Measurements from ENCODE around the gene KCNN3. TPM values are rescaled to one million over a fixed set of nuclear protein-coding genes. Genes with fewer than 3 reads are reported as not detected.

KCNN3 gene
- total and polyA plus RNA-seq, 2 of the 13 experiments (the other 11 are each of a cell fraction or from before 2014, with no cell fraction given), result not detected

GRCh38 chr1:154784416-154784815, 85.7 kb downstream of the KCNN3 start:
- peak; percentile 40 for ATAC-seq
- H3K4me2 ChIP-seq (ENCODE audit: low read depth, low read length), result no peak overlapping the region
- no peaks in the 10 kb centered on the region for H4K20me1 ChIP-seq (ENCODE audit: insufficient read depth, low read length)
- no peak for DNase-seq (ENCODE audit: low spot score)
- no peak overlapping the region for H2AFZ ChIP-seq (ENCODE audit: low read length)
- TF ChIP-seq ZMYM4 (CRISPR knock-in tag; IDR thresholded peaks at IDR 0.05) (no peak), ZBTB42 (CRISPR knock-in tag; IDR thresholded peaks at IDR 0.05) (no peak), MTA3 (CRISPR knock-in tag; IDR thresholded peaks at IDR 0.05) (no peak), STAG1 (CRISPR knock-in tag; IDR thresholded peaks at IDR 0.05) (no peak), ZZZ3 (CRISPR knock-in tag; IDR thresholded peaks at IDR 0.05; ENCODE audit: borderline replicate concordance) (no peak), RARA (CRISPR knock-in tag; IDR thresholded peaks at IDR 0.05) (no peak)
- H3K27ac ChIP-seq (ENCODE audit: extremely low read length, insufficient read depth, low read length), result no peak overlapping the region
- H3K79me2 ChIP-seq (ENCODE audit: insufficient read depth, low read length), result no peaks in the 10 kb centered on the region
- intact Hi-C loops (cut with micrococcal nuclease; ENCODE audit: unreplicated experiment), result no loop called here
- H3K9ac ChIP-seq (ENCODE audit: insufficient read depth, low read depth, low read length), result no peak overlapping the region
- no TSS peak for BruUV-seq (replicated peaks)
- 57% methylated on average over 4 of the region's 6 CpGs for WGBS (ENCODE audit: low lambda C conversion rate)
- peaks cover 16% of the 10 kb centered on the region for H3K4me1 ChIP-seq (ENCODE audit: insufficient read depth, low read length)
- ChIA-PET CTCF (ENCODE audit: low intra/inter-chr PET ratio, low total read pairs) (no interaction called here), POLR2A (no interaction called here)
- H3K36me3 ChIP-seq (replicated peaks in 1 of 2; ENCODE audit: control insufficient read depth in 1 of 2, insufficient read depth in 2 of 2, low read length in 2 of 2), result no peaks in the 10 kb centered on the region
- FAIRE-seq, result no peak
- H3K9me3 ChIP-seq (ENCODE audit: low read length), result peaks cover under 1% of the 10 kb centered on the region; the same call in 1 of the 2 replicates
- peaks cover 4 to 32% of the 10 kb centered on the region in 2 experiments; a peak in 4 of 5 replicates for H3K27me3 ChIP-seq (ENCODE audit: control insufficient read depth in 1 of 2, insufficient read depth in 2 of 2, low read length in 2 of 2)
- H3K4me3 ChIP-seq (replicated peaks in 1 of 3; ENCODE audit: insufficient read depth in 1 of 3, low read depth in 2 of 3, low read length in 3 of 3), result no peak overlapping the region
- in situ Hi-C loops (cut with HindIII; ENCODE audit: extremely low pct_ligation_motif_present, low pct_unique_long_range_greater_than_20kb), result no loop called here

GRCh38 chr1:154783976-154784375, 86.1 kb downstream of the KCNN3 start:
- H3K9ac ChIP-seq (ENCODE audit: insufficient read depth, low read depth, low read length), result no peak overlapping the region
- peaks cover 16% of the 10 kb centered on the region for H3K4me1 ChIP-seq (ENCODE audit: insufficient read depth, low read length)
- H3K4me3 ChIP-seq (replicated peaks in 1 of 3; ENCODE audit: insufficient read depth in 1 of 3, low read depth in 2 of 3, low read length in 3 of 3), result no peak overlapping the region
- no peak for ATAC-seq
- peaks cover 5% of the 10 kb centered on the region; the same call in 1 of the 2 replicates for H3K9me3 ChIP-seq (ENCODE audit: low read length)
- H3K79me2 ChIP-seq (ENCODE audit: insufficient read depth, low read length), result no peaks in the 10 kb centered on the region
- H2AFZ ChIP-seq (ENCODE audit: low read length), result no peak overlapping the region
- TF ChIP-seq STAG1 (CRISPR knock-in tag; IDR thresholded peaks at IDR 0.05) (no peak), NFE2L1 (CRISPR knock-in tag; IDR thresholded peaks at IDR 0.05; ENCODE audit: borderline replicate concordance) (no peak), MYNN (CRISPR knock-in tag; IDR thresholded peaks at IDR 0.05; ENCODE audit: low read depth) (no peak), ZFX (CRISPR knock-in tag; IDR thresholded peaks at IDR 0.05; ENCODE audit: low read depth) (no peak)
- WGBS (ENCODE audit: low lambda C conversion rate), result 15% methylated on average over 3 of the region's 3 CpGs
- no peak overlapping the region for H3K4me2 ChIP-seq (ENCODE audit: low read depth, low read length)
- no peaks in the 10 kb centered on the region for H4K20me1 ChIP-seq (ENCODE audit: insufficient read depth, low read length)
- peaks cover 4 to 32% of the 10 kb centered on the region in 2 experiments; a peak in 4 of 5 replicates for H3K27me3 ChIP-seq (ENCODE audit: control insufficient read depth in 1 of 2, insufficient read depth in 2 of 2, low read length in 2 of 2)
- DNase-seq (ENCODE audit: low spot score), result no peak
- in situ Hi-C loops (cut with HindIII; ENCODE audit: extremely low pct_ligation_motif_present, low pct_unique_long_range_greater_than_20kb) (no loop called here), intact Hi-C loops (cut with micrococcal nuclease; ENCODE audit: unreplicated experiment) (no loop called here)
- ChIA-PET POLR2A (no interaction called here), CTCF (ENCODE audit: low intra/inter-chr PET ratio, low total read pairs) (no interaction called here)
- BruUV-seq (replicated peaks), result no TSS peak
- H3K27ac ChIP-seq (ENCODE audit: extremely low read length, insufficient read depth, low read length), result no peak overlapping the region
- no peaks in the 10 kb centered on the region for H3K36me3 ChIP-seq (replicated peaks in 1 of 2; ENCODE audit: control insufficient read depth in 1 of 2, insufficient read depth in 2 of 2, low read length in 2 of 2)
- no peak for FAIRE-seq

All from HepG2 (cell line).